ENCODE measurements around the gene POU6F2. TPM values are rescaled to one million over a fixed set of nuclear protein-coding genes. Genes with fewer than 3 reads are reported as not detected.

POU6F2 gene
- total RNA-seq, 1 experiment from 2014 or later, result 0.27 TPM

GRCh38 chr7:39453743-39454355 is 476.1 kb downstream of the POU6F2 start (continued):
- TF ChIP-seq FOSL1 (IDR thresholded peaks at IDR 0.05; ENCODE audit: low read depth) (no peak), ELF1 (IDR thresholded peaks at IDR 0.05; ENCODE audit: borderline replicate concordance, low read depth) (no peak), MAX (IDR thresholded peaks at IDR 0.05) (no peak), EGR1 (IDR thresholded peaks at IDR 0.05; ENCODE audit: low read depth) (no peak)

- 0 out of 2 replicates have a peak, but pooled peaks cover 3% of the 10 kb centered on the region for H3K9me2 ChIP-seq (ENCODE audit: insufficient read depth)
- no peaks in the 10 kb centered on the region for H3K79me2 ChIP-seq (ENCODE audit: insufficient read depth, low read length)
- no peaks in the 10 kb centered on the region for H3K4me1 ChIP-seq (ENCODE audit: control insufficient read depth in 1 of 2, insufficient read depth in 2 of 2, low read length in 2 of 2)
- H4K20me1 ChIP-seq (ENCODE audit: insufficient read depth), result no peaks in the 10 kb centered on the region
- H3K4me3 ChIP-seq (replicated peaks in 1 of 2; ENCODE audit: low read depth in 1 of 2, low read length in 2 of 2), result no peak overlapping the region
- no peaks in the 10 kb centered on the region for H3K36me3 ChIP-seq (ENCODE audit: control insufficient read depth in 1 of 2, insufficient read depth in 2 of 2, low read length in 2 of 2)
- DNase-seq (ENCODE audit: low read depth, low spot score) (no peak), ATAC-seq (no peak)
- TF ChIP-seq JUND (IDR thresholded peaks at IDR 0.05), result no peak
- TF ChIP-seq EZH2 (IDR thresholded peaks at IDR 0.05), result no peak
- no peak for TF ChIP-seq REST (IDR thresholded peaks at IDR 0.05; ENCODE audit: low read depth)
- no peak for TF ChIP-seq ZFX (IDR thresholded peaks at IDR 0.05)
- no TSS peak for BruUV-seq (replicated peaks)
- H3K27me3 ChIP-seq (ENCODE audit: insufficient read depth, low read length), result no peaks in the 10 kb centered on the region
- no peak overlapping the region for H3K27ac ChIP-seq (ENCODE audit: low read depth, low read length)
- no peak overlapping the region for H2AFZ ChIP-seq (ENCODE audit: low read depth, low read length, poor library complexity, severe bottlenecking)
- H3K4me2 ChIP-seq (ENCODE audit: low read length), result no peak overlapping the region
- POLR2A ChIA-PET, result no interaction called here
- no peak overlapping the region for H3K9ac ChIP-seq (ENCODE audit: low read length)
- intact Hi-C loops (cut with micrococcal nuclease), result no loop called here
- H3K9me3 ChIP-seq (ENCODE audit: control insufficient read depth in 1 of 2, insufficient read depth in 1 of 2, low read depth in 1 of 2, low read length in 2 of 2), result no peaks in the 10 kb centered on the region
- RAD21 ChIA-PET (ENCODE audit: low non-redundant PET in 1 of 2, low total read pairs in 2 of 2, uncharacterized antibody in 2 of 2, unreplicated experiment in 2 of 2), result no interaction called here
- CTCF ChIA-PET, result interaction anchor here (0.7 kb wide), 1 partner anchor 62 kb away, joined by 3 read pairs; no protein-coding TSS in a partner anchor
Measured at GRCh38 chr7:39458061-39458745, 480.5 kb downstream of the POU6F2 start.
